Measurements from ENCODE around the gene GPRASP3. TPM values are rescaled to one million over a fixed set of nuclear protein-coding genes. Genes with fewer than 3 reads are reported as not detected.

GPRASP3 gene
- total and polyA plus RNA-seq, 2 donors (not counting 3 experiments of a cell fraction or from before 2014, with no cell fraction given), result 4.0 to 7.2 TPM

DNA sequence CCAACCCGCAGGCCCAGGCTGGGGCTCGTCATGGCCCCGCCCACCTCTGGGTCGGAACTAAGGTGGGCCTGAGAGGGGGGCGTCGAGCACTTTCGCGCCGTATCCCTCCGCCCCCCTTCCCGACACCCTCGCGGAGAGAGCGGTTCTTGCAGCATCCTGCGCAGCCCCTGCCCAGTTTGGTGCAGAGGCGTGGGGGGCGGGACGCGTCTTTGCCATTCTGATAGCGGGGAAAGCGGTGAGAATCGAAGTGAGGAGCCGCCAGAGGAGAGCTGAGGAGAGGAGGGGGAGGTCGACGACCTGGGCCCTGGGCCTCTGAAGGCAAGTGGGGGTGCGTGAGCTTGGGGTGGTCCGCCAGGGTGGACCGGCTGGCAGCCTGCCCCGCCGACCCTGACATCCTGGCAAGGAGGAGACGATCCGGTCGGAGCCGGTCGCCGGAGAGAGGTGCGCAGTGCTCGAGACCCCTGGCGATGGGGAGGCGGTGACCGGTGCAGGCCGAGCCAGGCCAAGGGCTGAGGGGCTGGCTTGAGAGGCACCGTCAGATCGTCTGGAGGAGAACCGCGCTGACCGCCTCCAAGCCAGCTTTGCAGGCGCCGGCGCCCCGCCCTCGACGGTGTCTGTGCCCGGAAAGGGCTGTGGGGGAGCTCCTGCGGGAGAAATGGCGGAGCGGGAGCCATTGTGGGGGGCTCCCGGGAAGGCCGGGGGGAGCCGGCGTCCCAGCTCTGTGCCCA, 25.5 kb downstream of the GPRASP3 start:
- CTCF ChIA-PET, result interaction anchor here (0.8 to 1.5 kb wide), 3 partner anchors 18 to 95 kb away, joined by 3 to 5 read pairs (median 4); partner anchors contain the start of gene GPRASP1
- FAIRE-seq (peak; percentile 79), DNase-seq (ENCODE audit: low read depth, low spot score) (no peak)
- TF ChIP-seq MYC (IDR thresholded peaks at IDR 0.05; ENCODE audit: low read depth, low read length), result no peak
- no peak for TF ChIP-seq POLR2AphosphoS5 (IDR thresholded peaks at IDR 0.05; ENCODE audit: insufficient read depth, low read depth, low read length)
- TF ChIP-seq FOS (IDR thresholded peaks at IDR 0.05; ENCODE audit: borderline replicate concordance, insufficient read depth, low read length), result no peak
- TF ChIP-seq, protein P1, sequence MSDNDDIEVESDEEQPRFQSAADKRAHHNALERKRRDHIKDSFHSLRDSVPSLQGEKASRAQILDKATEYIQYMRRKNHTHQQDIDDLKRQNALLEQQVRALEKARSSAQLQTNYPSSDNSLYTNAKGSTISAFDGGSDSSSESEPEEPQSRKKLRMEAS (IDR thresholded peaks at IDR 0.05; ENCODE audit: insufficient read depth, insufficient read length), result no peak
- TF ChIP-seq JUN (IDR thresholded peaks at IDR 0.05; ENCODE audit: borderline replicate concordance, insufficient read depth, insufficient read length, low read depth), result no peak
- TF ChIP-seq EZH2 (IDR thresholded peaks at IDR 0.05; ENCODE audit: borderline replicate concordance, low read depth, low read length, severe bottlenecking), result no peak
- TF ChIP-seq, protein P2, sequence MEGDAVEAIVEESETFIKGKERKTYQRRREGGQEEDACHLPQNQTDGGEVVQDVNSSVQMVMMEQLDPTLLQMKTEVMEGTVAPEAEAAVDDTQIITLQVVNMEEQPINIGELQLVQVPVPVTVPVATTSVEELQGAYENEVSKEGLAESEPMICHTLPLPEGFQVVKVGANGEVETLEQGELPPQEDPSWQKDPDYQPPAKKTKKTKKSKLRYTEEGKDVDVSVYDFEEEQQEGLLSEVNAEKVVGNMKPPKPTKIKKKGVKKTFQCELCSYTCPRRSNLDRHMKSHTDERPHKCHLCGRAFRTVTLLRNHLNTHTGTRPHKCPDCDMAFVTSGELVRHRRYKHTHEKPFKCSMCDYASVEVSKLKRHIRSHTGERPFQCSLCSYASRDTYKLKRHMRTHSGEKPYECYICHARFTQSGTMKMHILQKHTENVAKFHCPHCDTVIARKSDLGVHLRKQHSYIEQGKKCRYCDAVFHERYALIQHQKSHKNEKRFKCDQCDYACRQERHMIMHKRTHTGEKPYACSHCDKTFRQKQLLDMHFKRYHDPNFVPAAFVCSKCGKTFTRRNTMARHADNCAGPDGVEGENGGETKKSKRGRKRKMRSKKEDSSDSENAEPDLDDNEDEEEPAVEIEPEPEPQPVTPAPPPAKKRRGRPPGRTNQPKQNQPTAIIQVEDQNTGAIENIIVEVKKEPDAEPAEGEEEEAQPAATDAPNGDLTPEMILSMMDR (IDR thresholded peaks at IDR 0.05; ENCODE audit: extremely low read depth in 1 of 2, insufficient read depth in 1 of 2, low read depth in 1 of 2, low read length in 2 of 2), result no peak
- no peak for TF ChIP-seq POLR2A (IDR thresholded peaks at IDR 0.05; ENCODE audit: low read depth, low read length)
- no peak for TF ChIP-seq GATA2 (IDR thresholded peaks at IDR 0.05; ENCODE audit: insufficient read depth, insufficient read length, low read depth, low read length)
- Histone ChIP-seq H3K9ac (replicated peaks; ENCODE audit: extremely low read depth, insufficient read depth, low read length) (no peak overlapping the region), H3K9me3 (replicated peaks; ENCODE audit: control insufficient read depth, insufficient read depth, low read length) (no peaks in the 10 kb centered on the region), H3K4me1 (ENCODE audit: control insufficient read depth, extremely low read depth, insufficient read depth, low read length) (peaks cover 3% of the 10 kb centered on the region), H2AFZ (ENCODE audit: low read depth, low read length) (peak overlapping the region; percentile 82), H4K20me1 (replicated peaks; ENCODE audit: control insufficient read depth, extremely low read depth, insufficient read depth, low read length) (no peaks in the 10 kb centered on the region), H3K27ac (ENCODE audit: insufficient read depth, low read depth, low read length) (no peak overlapping the region), H3K27me3 (ENCODE audit: control insufficient read depth in 2 of 2, insufficient read depth in 2 of 2, low read length in 2 of 2) (no peaks in the 10 kb centered on the region), H3K4me2 (ENCODE audit: insufficient read depth, low read length) (peak overlapping the region; percentile 62), H3K36me3 (ENCODE audit: control insufficient read depth in 2 of 2, extremely low read depth in 1 of 2, insufficient read depth in 2 of 2, low read length in 2 of 2) (no peaks in the 10 kb centered on the region), H3K4me3 (replicated peaks in 1 of 3; ENCODE audit: insufficient read depth in 1 of 3, low read depth in 1 of 3, low read length in 3 of 3) (peak overlapping the region; percentile 16 to 58 (median 50)), H3K9me1 (replicated peaks; ENCODE audit: control insufficient read depth, extremely low read depth, insufficient read depth, low read length) (no peaks in the 10 kb centered on the region), H3K79me2 (ENCODE audit: control insufficient read depth, insufficient read depth, low read length) (no peaks in the 10 kb centered on the region)
- POLR2A ChIA-PET, result no interaction called here
- BruUV-seq (replicated peaks), result no TSS peak
- intact Hi-C loops (cut with micrococcal nuclease) (loop anchor here (1.0 kb wide), 1 partner anchor 19 kb away; no protein-coding TSS in a partner anchor), dilution Hi-C loops (cut with MboI; ENCODE audit: extremely low pct_ligation_motif_present, low sequenced_read_pairs) (no loop called here)
